Right lobe of liver (tissue), 6 donors: ENCODE data around the gene SHKBP1. TPM values are rescaled to one million over a fixed set of nuclear protein-coding genes. Genes with fewer than 3 reads are reported as not detected.

Source experiments
- ATAC-seq, 4 donors: fragments of 200-7000 bp; cut with Tn5 transposase; one replicate each; pipeline ENCODE4 v1.9.1; 2020; ENCODE audit warnings: mild to moderate bottlenecking in 4 of 4, moderate library complexity in 4 of 4
- DNase-seq, 3 donors: peaks; one replicate each; pipeline ENCODE4 v3.0.0-alpha.2; 2020
- H3K27ac ChIP-seq, 3 donors: fragments of 200-600 bp; one replicate each; pipeline ENCODE4 v1.8.0; 2022
- H3K27me3 ChIP-seq, 2 donors: fragments of 200-600 bp; one replicate each; pipeline ENCODE4 v1.8.0; 2022
- H3K36me3 ChIP-seq, 4 donors: fragments of 200-600 bp; sonication (generic) in 1 of 4; one replicate each; pipeline versions ENCODE4 v1.5.1 to v1.8.0; 2017 to 2022; ENCODE audit warnings: control low read depth in 1 of 4
- H3K4me1 ChIP-seq, 4 donors: fragments of 200-600 bp; sonication (generic) in 1 of 4; one replicate each; pipeline versions ENCODE4 v1.5.1 to v1.8.0; 2017 to 2022; ENCODE audit warnings: control low read depth in 1 of 4
- H3K4me3 ChIP-seq, 3 donors: fragments of 200-600 bp; one replicate each; pipeline ENCODE4 v1.8.0; 2022
- H3K9me3 ChIP-seq, 4 donors: fragments of 200-600 bp; sonication (generic) in 1 of 4; one replicate each; pipeline versions ENCODE4 v1.5.1 to v1.8.0; 2017 to 2022; ENCODE audit warnings: control low read depth in 1 of 4
- CTCF ChIP-seq, 4 donors: fragments of 200-600 bp in 3 of 4; fragments of 450-650 bp in 1 of 4; IDR thresholded peaks; one replicate each; pipeline versions ENCODE4 v1.5.1 to v1.8.0; 2016 to 2022; ENCODE audit warnings: antibody characterized with exemption in 4 of 4, mild to moderate bottlenecking in 2 of 4
- POLR2A ChIP-seq: fragments of 450-650 bp; IDR thresholded peaks from one replicate; pipeline ENCODE4 v1.6.1; 2017; ENCODE audit warnings: antibody characterized with exemption, mild to moderate bottlenecking
- WGBS: methylation state at CpG from one replicate; pipeline ENCODE4 v1.1.6; 2018; ENCODE audit warnings: low coverage, low lambda C conversion rate; ENCODE audit not compliant: insufficient coverage; ENCODE audit errors: missing lambda C conversion rate; 5-methylcytosine and 5-hydroxymethylcytosine counted together
- intact Hi-C, 2 donors: fragments of 100-400 bp; cut with DNase I; formaldehyde crosslinking; loops; one replicate each; pipeline versions ENCODE4 v1.11.2 to v1.14.1; 2022
- total RNA-seq, 6 experiments: library from RNA; depleted of rRNA in 2 of 6; stranded (reverse); fragments of >200 nt in 2 of 6; fragmentation: NEBNext Ultra II Directional in 3 of 6; extraction: Animal tissue kit (Norgen Biotek cat#: 25700) in 3 of 6; gene quantifications; one replicate each; pipeline versions ENCODE4 v1.1.0 to v1.2.4, GENCODE V29; 2016 to 2023
- donor health status: DM: no; HTN: yes; CAD: no.
- donor health status: DM: no; HTN: no; CAD: no.
- donor health status: DM: no; HTN: no; CAD: no.
- donor health status: DM: no; HTN: yes; CAD: no.
- donor health status: DM: no; HTN: yes; CAD: no.

SHKBP1 gene
- total RNA-seq, 6 experiments from 2014 or later: 16.1 to 29.0 (median 22.4) TPM

GRCh38 chr19:40571831-40572495 is 4.7 kb upstream of the SHKBP1 start:
- Histone ChIP-seq H3K27me3 (peaks cover 0 to 10% of the 10 kb centered on the region in 2 donors), H3K4me3 (no peak overlapping the region), H3K27ac (no peak overlapping the region), H3K9me3 (no peaks in the 10 kb centered on the region), H3K36me3 (no peaks in the 10 kb centered on the region), H3K4me1 (peaks cover 0 to 11% (median 0%) of the 10 kb centered on the region in 4 donors)
- WGBS: 67% methylated on average over 3 of the region's 10 CpGs
- TF ChIP-seq POLR2A (no peak), CTCF (IDR thresholded peaks at IDR 0.05) (no peak)
- DNase-seq (no peak), ATAC-seq (no peak)
- intact Hi-C loops: no loop called here

- no peak overlapping the region for H3K27ac ChIP-seq
- WGBS: 67% methylated on average over 15 of the region's 18 CpGs
- ATAC-seq (no peak), DNase-seq (no peak)
- no peaks in the 10 kb centered on the region for H3K9me3 ChIP-seq
- peaks cover 0 to 1% (median 0%) of the 10 kb centered on the region in 4 donors for H3K36me3 ChIP-seq
- H3K4me3 ChIP-seq: no peak overlapping the region
- H3K4me1 ChIP-seq: peaks cover 0 to 5% (median 0%) of the 10 kb centered on the region in 4 donors
- intact Hi-C loops: no loop called here
- H3K27me3 ChIP-seq: no peaks in the 10 kb centered on the region
- no peak for TF ChIP-seq CTCF (IDR thresholded peaks at IDR 0.05)
- no peak for TF ChIP-seq POLR2A
Measured at GRCh38 chr19:40575326-40575725, 1.3 kb upstream of the SHKBP1 start.

- Histone ChIP-seq H3K27ac (peak overlapping the region in 1 of 3 donors; percentile 79), H3K9me3 (no peaks in the 10 kb centered on the region), H3K4me3 (peak overlapping the region; percentile 60 to 68 (median 65)), H3K27me3 (no peaks in the 10 kb centered on the region), H3K36me3 (peaks cover 0 to 8% (median 5%) of the 10 kb centered on the region in 4 donors), H3K4me1 (peaks cover 0 to 5% (median 0%) of the 10 kb centered on the region in 4 donors)
- TF ChIP-seq CTCF (IDR thresholded peaks at IDR 0.05) (no peak), POLR2A (no peak)
- no peak for DNase-seq
- peak in 1 of 4 donors; percentile 5 for ATAC-seq
- WGBS: 5% methylated on average over 12 of the region's 22 CpGs
- intact Hi-C loops: no loop called here
Measured at GRCh38 chr19:40576151-40576584, 505 bp upstream of the SHKBP1 start.

- H3K27me3 ChIP-seq: no peaks in the 10 kb centered on the region
- no peak overlapping the region for H3K27ac ChIP-seq
- no peak for TF ChIP-seq CTCF (IDR thresholded peaks at IDR 0.05)
- no peak for TF ChIP-seq POLR2A
- H3K4me1 ChIP-seq: peaks cover 0 to 5% (median 0%) of the 10 kb centered on the region in 4 donors
- intact Hi-C loops: no loop called here
- WGBS: 92% methylated on average over 4 of the region's 12 CpGs
- peaks cover 0 to 14% (median 6%) of the 10 kb centered on the region in 4 donors for H3K36me3 ChIP-seq
- no peaks in the 10 kb centered on the region for H3K9me3 ChIP-seq
- DNase-seq (no peak), ATAC-seq (peak in 2 of 4 donors; percentile 4 to 5)
- no peak overlapping the region for H3K4me3 ChIP-seq
Measured at GRCh38 chr19:40578442-40578908, 1.8 kb downstream of the SHKBP1 start.
